Right lobe of liver (tissue), 4 donors: ENCODE results near the gene NRXN3.

Source experiments
- CTCF ChIP-seq, 4 donors: fragments of 200-600 bp in 3 of 4; fragments of 450-650 bp in 1 of 4; IDR thresholded peaks; one replicate each; pipeline versions ENCODE4 v1.5.1 to v1.8.0; 2016 to 2022; ENCODE audit warnings: antibody characterized with exemption in 4 of 4, mild to moderate bottlenecking in 2 of 4
- POLR2A ChIP-seq: fragments of 450-650 bp; IDR thresholded peaks from one replicate; pipeline ENCODE4 v1.6.1; 2017; ENCODE audit warnings: antibody characterized with exemption, mild to moderate bottlenecking
- donor health status: DM: no; HTN: no; CAD: no.
- donor health status: DM: no; HTN: no; CAD: no.
- donor health status: DM: no; HTN: yes; CAD: no.

- TF ChIP-seq CTCF (IDR thresholded peaks at IDR 0.05), result no peak
- TF ChIP-seq POLR2A, result no peak
Measured at GRCh38 chr14:78292003-78292402, 121.8 kb downstream of the NRXN3 start.
